Measurements from ENCODE around the gene ANKRD22.

DNA sequence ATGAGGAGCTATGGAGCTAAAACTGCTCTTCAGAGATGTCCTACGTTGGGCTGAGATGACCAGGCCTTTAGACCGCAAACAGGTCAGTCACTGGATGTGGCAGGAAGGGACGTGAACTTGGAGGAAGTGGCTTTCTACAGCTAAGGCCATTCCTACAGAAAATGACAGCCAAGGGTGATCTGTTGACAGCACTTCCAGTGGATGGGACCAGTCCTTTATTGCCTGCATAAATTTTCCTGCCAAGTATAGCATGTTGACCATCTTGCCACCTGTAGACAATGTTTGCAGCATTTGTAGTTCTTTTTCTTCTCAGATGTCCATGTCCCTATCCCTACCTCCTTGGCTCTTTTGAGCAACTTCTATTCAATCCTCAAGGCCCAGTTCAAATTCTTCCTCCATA is 45.7 kb downstream of the ANKRD22 start:
- TF ChIP-seq SP1 (IDR thresholded peaks at IDR 0.05): no peak
- no peak for TF ChIP-seq CTCF (IDR thresholded peaks at IDR 0.05; ENCODE audit: low read depth, low read length, missing input control)
- TF ChIP-seq REST (IDR thresholded peaks at IDR 0.05): no peak
- no peak for TF ChIP-seq ATF3 (IDR thresholded peaks at IDR 0.05)
- TF ChIP-seq RAD21 (IDR thresholded peaks at IDR 0.05): no peak
- TF ChIP-seq, protein P1, sequence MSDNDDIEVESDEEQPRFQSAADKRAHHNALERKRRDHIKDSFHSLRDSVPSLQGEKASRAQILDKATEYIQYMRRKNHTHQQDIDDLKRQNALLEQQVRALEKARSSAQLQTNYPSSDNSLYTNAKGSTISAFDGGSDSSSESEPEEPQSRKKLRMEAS (IDR thresholded peaks at IDR 0.05): no peak
- no peak for TF ChIP-seq GABPA (IDR thresholded peaks at IDR 0.05 in 1 of 2, conservative IDR thresholded peaks at IDR 0.05 in 1 of 2)

All from liver (tissue), 3 donors.